Suprapubic skin (tissue), 3 donors: ENCODE results near the gene PGP.

ENCODE experiments used
- CTCF ChIP-seq, 2 donors: fragments of 200-600 bp in 1 of 2; fragments of 450-650 bp in 1 of 2; sonication (generic) in 1 of 2; IDR thresholded peaks; one replicate each; pipeline ENCODE4 v1.5.1; 2016 to 2019; ENCODE audit warnings: antibody characterized with exemption in 2 of 2, mild to moderate bottlenecking in 1 of 2, moderate library complexity in 1 of 2
- POLR2AphosphoS5 ChIP-seq, 3 donors: sonication (generic); formaldehyde crosslinking; IDR thresholded peaks; one replicate each; pipeline ENCODE4 v1.6.1; 2017; ENCODE audit warnings: antibody characterized with exemption in 3 of 3

GRCh38 chr16:2212362-2213324 lies 2.0 kb downstream of the PGP start:
- TF ChIP-seq CTCF (IDR thresholded peaks at IDR 0.05) (no peak), POLR2AphosphoS5 (IDR thresholded peaks at IDR 0.05) (no peak)
